Neural cell (in vitro differentiated cells): ENCODE measurements around the gene ALOXE3. TPM values are rescaled to one million over a fixed set of nuclear protein-coding genes. Genes with fewer than 3 reads are reported as not detected.

Source experiments
- H2AFZ ChIP-seq: fragments of 200-600, 300-800 bp; sonication (generic), shearing (Covaris generic); 2 replicates; pipeline ENCODE4 v1.6.0; 2014; ENCODE audit warnings: low read depth, mild to moderate bottlenecking, antibody characterized with exemption, low read length, moderate library complexity
- H3F3A ChIP-seq: fragments of 200-600 bp; shearing (Covaris generic); 2 replicates; pipeline ENCODE4 v1.6.1; 2016; ENCODE audit warnings: mild to moderate bottlenecking, moderate library complexity, mixed read lengths, antibody characterized with exemption, low read length; ENCODE audit not compliant: insufficient read depth, poor library complexity, severe bottlenecking
- H3K27ac ChIP-seq: fragments of 200-600, 300-800 bp; sonication (generic), shearing (Covaris generic); 2 replicates; pipeline ENCODE4 v1.5.1; 2014; ENCODE audit warnings: mild to moderate bottlenecking, low read length, moderate library complexity
- H3K27me3 ChIP-seq: fragments of 300-800, 200-600 bp; sonication (generic), shearing (Covaris generic); 2 replicates; pipeline ENCODE4 v1.6.0; 2014; ENCODE audit warnings: mild to moderate bottlenecking, low read depth, low read length, moderate library complexity; ENCODE audit not compliant: insufficient read depth
- H3K36me3 ChIP-seq: fragments of 300-800, 200-600 bp; sonication (generic), shearing (Covaris generic); 2 replicates; pipeline ENCODE4 v1.5.1; 2014; ENCODE audit warnings: mild to moderate bottlenecking, antibody characterized with exemption, low read length, moderate library complexity; ENCODE audit not compliant: insufficient read depth
- H3K4me2 ChIP-seq: fragments of 300-800, 200-600 bp; sonication (generic), shearing (Covaris generic); 2 replicates; pipeline ENCODE4 v1.6.0; 2014; ENCODE audit warnings: mild to moderate bottlenecking, low read length
- H3K4me3 ChIP-seq: fragments of 300-800, 200-600 bp; sonication (generic), shearing (Covaris generic); 2 replicates; pipeline ENCODE4 v1.5.1; 2014; ENCODE audit warnings: mild to moderate bottlenecking, low read length, moderate library complexity
- H3K79me2 ChIP-seq: fragments of 200-600 bp; shearing (Covaris generic); replicated peaks from 2 replicates; pipeline ENCODE4 v1.6.0; 2014; ENCODE audit warnings: mild to moderate bottlenecking, low read length, moderate library complexity; ENCODE audit not compliant: insufficient read depth
- H3K9ac ChIP-seq: fragments of 300-800, 200-600 bp; sonication (generic), shearing (Covaris generic); 2 replicates; pipeline ENCODE4 v1.6.1; 2016; ENCODE audit warnings: mild to moderate bottlenecking, low read length, mixed read lengths
- H3K9me2 ChIP-seq: fragments of 200-600 bp; shearing (Covaris generic); 2 replicates; pipeline ENCODE4 v1.6.1; 2016; ENCODE audit warnings: mild to moderate bottlenecking, low read length, mixed read lengths; ENCODE audit not compliant: insufficient read depth
- H3K9me3 ChIP-seq: fragments of 200-600, 300-800 bp; sonication (generic), shearing (Covaris generic); 2 replicates; pipeline ENCODE4 v1.6.1; 2016; ENCODE audit warnings: mild to moderate bottlenecking, mixed run types, low read length, moderate library complexity, mixed read lengths
- H4K20me1 ChIP-seq: fragments of 200-600 bp; shearing (Covaris generic); 2 replicates; pipeline ENCODE4 v1.6.1; 2016; ENCODE audit warnings: mild to moderate bottlenecking, mixed run types; ENCODE audit not compliant: insufficient read depth
- CTCF ChIP-seq: fragments of 450-650 bp; IDR thresholded peaks from 2 replicates; pipeline ENCODE4 v1.5.1; 2014; ENCODE audit warnings: antibody characterized with exemption, mild to moderate bottlenecking, moderate library complexity; ENCODE audit not compliant: poor library complexity, severe bottlenecking
- EP300 ChIP-seq: fragments of 450-650 bp; conservative IDR thresholded peaks from 2 replicates; pipeline ENCODE4 v1.6.1; 2014; ENCODE audit warnings: antibody characterized with exemption, mild to moderate bottlenecking, moderate library complexity; ENCODE audit not compliant: poor library complexity, severe bottlenecking
- EZH2 ChIP-seq: fragments of 200-600, 300-800 bp; shearing (Covaris generic), sonication (generic); IDR thresholded peaks from 2 replicates; pipeline ENCODE4 v1.6.1; 2014; ENCODE audit warnings: antibody characterized with exemption, low read length, borderline replicate concordance, mild to moderate bottlenecking; ENCODE audit not compliant: insufficient read depth, poor library complexity, severe bottlenecking
- MXI1 ChIP-seq: fragments of 450-650 bp; conservative IDR thresholded peaks from 2 replicates; pipeline ENCODE4 v1.6.1; 2014; ENCODE audit warnings: antibody characterized with exemption, mild to moderate bottlenecking; ENCODE audit not compliant: poor library complexity, severe bottlenecking
- POLR2AphosphoS5 ChIP-seq: IDR thresholded peaks from 2 replicates; pipeline ENCODE4 v1.6.1; 2012
- RAD21 ChIP-seq: fragments of 450-650 bp; conservative IDR thresholded peaks from 2 replicates; pipeline ENCODE4 v1.6.1; 2014; ENCODE audit warnings: antibody characterized with exemption, mild to moderate bottlenecking, moderate library complexity
- REST ChIP-seq: IDR thresholded peaks from 2 replicates; pipeline ENCODE4 v1.6.1; 2012; ENCODE audit warnings: borderline replicate concordance
- SMC3 ChIP-seq: fragments of 450-650 bp; conservative IDR thresholded peaks from 2 replicates; pipeline ENCODE4 v1.6.1; 2014; ENCODE audit warnings: antibody characterized with exemption, mild to moderate bottlenecking, moderate library complexity; ENCODE audit not compliant: poor library complexity
- TAF1 ChIP-seq: IDR thresholded peaks from 2 replicates; pipeline ENCODE4 v1.6.1; 2012; ENCODE audit warnings: low read depth
- polyA plus RNA-seq: library from polyadenylated mRNA; depleted of rRNA; stranded (reverse); fragments of >200 nt; gene quantifications from 2 replicates; pipeline ENCODE4 v1.2.3, GENCODE V29; 2014

ALOXE3 gene
- polyA plus RNA-seq, 1 donor from 2014 or later = 0.77 TPM

- Histone ChIP-seq H3K9me3 (no peaks in the 10 kb centered on the region), H3K9ac (no peak overlapping the region), H3K27ac (no peak overlapping the region), H3K36me3 (no peaks in the 10 kb centered on the region), H3K4me2 (no peak overlapping the region), H3K79me2 (no peaks in the 10 kb centered on the region), H3K9me2 (no peaks in the 10 kb centered on the region), H4K20me1 (no peaks in the 10 kb centered on the region), H3K4me3 (no peak overlapping the region), H3F3A (no peaks in the 10 kb centered on the region), H2AFZ (no peak overlapping the region), H3K27me3 (no peaks in the 10 kb centered on the region)
- TF ChIP-seq RAD21 (no peak), EZH2 (no peak), CTCF (no peak), EP300 (no peak)
Measured at GRCh38 chr17:8048236-8048635, 70.1 kb downstream of the ALOXE3 start.

GRCh38 chr17:8047769-8048110 lies 70.6 kb downstream of the ALOXE3 start:
- no peak for TF ChIP-seq CTCF
- no peak for TF ChIP-seq RAD21
- no peak for TF ChIP-seq EP300
- no peak for TF ChIP-seq TAF1
- no peak for TF ChIP-seq REST
- TF ChIP-seq SMC3 = no peak
- no peak for TF ChIP-seq MXI1
- TF ChIP-seq POLR2AphosphoS5 = no peak
- no peak for TF ChIP-seq EZH2
- Histone ChIP-seq H3F3A (no peaks in the 10 kb centered on the region), H3K9ac (no peak overlapping the region), H3K4me2 (no peak overlapping the region), H3K79me2 (no peaks in the 10 kb centered on the region), H3K9me3 (no peaks in the 10 kb centered on the region), H3K27me3 (no peaks in the 10 kb centered on the region), H3K36me3 (no peaks in the 10 kb centered on the region), H3K9me2 (no peaks in the 10 kb centered on the region), H2AFZ (no peak overlapping the region), H3K27ac (no peak overlapping the region), H4K20me1 (no peaks in the 10 kb centered on the region), H3K4me3 (no peak overlapping the region)
